ENCODE measurements around the gene CACNA1H.

The CACNA1H gene

DNA sequence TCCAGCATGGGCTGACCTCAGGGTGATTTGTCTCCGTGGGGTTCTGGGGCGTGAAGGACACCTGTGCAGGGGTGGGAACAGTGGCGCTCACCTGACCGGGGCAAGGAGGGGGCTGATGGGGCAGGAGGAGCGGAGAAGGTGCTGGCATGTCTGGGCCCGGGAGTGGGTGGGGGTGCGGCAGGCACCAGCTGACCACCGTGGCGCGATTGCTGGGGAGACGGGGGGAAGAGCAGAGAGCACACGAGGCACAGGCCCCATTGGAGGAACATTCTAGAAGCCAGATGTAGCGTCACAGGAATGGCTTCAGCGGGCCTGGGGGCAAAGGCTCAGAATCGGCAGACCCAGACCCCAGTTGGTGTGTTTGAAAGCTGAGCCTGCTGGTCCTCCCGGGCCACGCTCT lies 12.1 kb downstream of the CACNA1H start:
- H3K18ac ChIP-seq (ENCODE audit: low read depth in 1 of 2, low read length in 2 of 2) = no peak overlapping the region
- H2BK5ac ChIP-seq (ENCODE audit: low read depth, low read length, poor library complexity, severe bottlenecking) = no peak overlapping the region
- no peak overlapping the region for H2BK15ac ChIP-seq (ENCODE audit: low read depth, poor library complexity, severe bottlenecking)
- peaks cover 42 to 51% of the 10 kb centered on the region in 2 experiments for H3K27me3 ChIP-seq (ENCODE audit: control insufficient read depth in 1 of 2, insufficient read depth in 1 of 2, low read length in 2 of 2)
- no peak overlapping the region for H3K23ac ChIP-seq (ENCODE audit: low read length in 2 of 2)
- no peak overlapping the region for H4K91ac ChIP-seq (ENCODE audit: low read length)
- H2BK12ac ChIP-seq (ENCODE audit: low read length in 2 of 2) = no peak overlapping the region
- H4K8ac ChIP-seq (ENCODE audit: low read length) = no peak overlapping the region
- no peaks in the 10 kb centered on the region for H3K36me3 ChIP-seq (ENCODE audit: control insufficient read depth in 1 of 2, insufficient read depth in 2 of 2, low read depth in 1 of 2, low read length in 2 of 2)
- no peak overlapping the region for H3K4ac ChIP-seq (ENCODE audit: low read depth in 1 of 2, low read length in 2 of 2)
- peaks cover 28% of the 10 kb centered on the region for H3K4me1 ChIP-seq (ENCODE audit: control insufficient read depth, insufficient read depth, low read depth, low read length)
- H3K4me2 ChIP-seq (ENCODE audit: low read length, poor library complexity, severe bottlenecking) = no peak overlapping the region
- no peak overlapping the region for H3K9ac ChIP-seq (ENCODE audit: low read length)
- H3K9me3 ChIP-seq (ENCODE audit: control insufficient read depth, low read length) = no peaks in the 10 kb centered on the region
- H3K14ac ChIP-seq (ENCODE audit: low read length in 2 of 2) = no peak overlapping the region
- no peak overlapping the region for H2AFZ ChIP-seq (ENCODE audit: low read depth, low read length)
- no peak overlapping the region for H3K4me3 ChIP-seq (ENCODE audit: insufficient read depth in 1 of 2, low read depth in 1 of 2, low read length in 2 of 2)
- H2AK5ac ChIP-seq (ENCODE audit: low read length, severe bottlenecking) = no peak overlapping the region
- no peak overlapping the region for H2BK120ac ChIP-seq (ENCODE audit: low read depth, low read length)
- no peak for DNase-seq
- 94% methylated on average over 17 of the region's 17 CpGs for WGBS
- no peaks in the 10 kb centered on the region for H3K79me1 ChIP-seq (replicated peaks; ENCODE audit: low read length, poor library complexity, severe bottlenecking)
- H3K27ac ChIP-seq (ENCODE audit: low read length, poor library complexity, severe bottlenecking) = no peak overlapping the region

DNA sequence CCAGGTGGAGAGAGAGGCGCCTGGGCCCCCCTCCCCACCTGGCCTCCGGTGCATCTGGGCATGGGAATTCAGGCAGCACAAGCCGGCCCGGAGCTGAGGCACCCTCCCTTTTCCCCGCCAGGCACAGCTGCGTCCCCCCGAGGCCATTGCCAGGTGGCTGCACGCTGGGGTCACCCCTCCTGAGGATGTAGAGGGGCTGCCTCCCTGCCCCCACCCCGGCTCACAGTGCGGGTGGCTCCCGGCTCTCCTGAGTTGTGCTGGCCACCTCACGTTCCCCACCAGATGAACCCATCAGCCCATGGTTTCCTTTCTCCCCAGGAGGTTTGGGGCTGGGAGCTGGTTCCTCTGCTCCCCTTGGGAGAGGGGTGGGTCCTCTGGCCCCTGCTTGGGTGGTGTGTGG lies 12.6 kb downstream of the CACNA1H start:
- H3K27ac ChIP-seq (ENCODE audit: low read length, poor library complexity, severe bottlenecking) = no peak overlapping the region
- no peak overlapping the region for H4K8ac ChIP-seq (ENCODE audit: low read length)
- H3K23ac ChIP-seq (ENCODE audit: low read length in 2 of 2) = no peak overlapping the region
- no peak overlapping the region for H2AFZ ChIP-seq (ENCODE audit: low read depth, low read length)
- DNase-seq = no peak
- 92% methylated on average over 12 of the region's 12 CpGs for WGBS
- H2BK5ac ChIP-seq (ENCODE audit: low read depth, low read length, poor library complexity, severe bottlenecking) = no peak overlapping the region
- no peak overlapping the region for H3K4ac ChIP-seq (ENCODE audit: low read depth in 1 of 2, low read length in 2 of 2)
- no peak overlapping the region for H4K91ac ChIP-seq (ENCODE audit: low read length)
- no peak overlapping the region for H2BK12ac ChIP-seq (ENCODE audit: low read length in 2 of 2)
- H3K14ac ChIP-seq (ENCODE audit: low read length in 2 of 2) = no peak overlapping the region
- no peak overlapping the region for H2BK120ac ChIP-seq (ENCODE audit: low read depth, low read length)
- H3K4me3 ChIP-seq (ENCODE audit: insufficient read depth in 1 of 2, low read depth in 1 of 2, low read length in 2 of 2) = no peak overlapping the region
- H2BK15ac ChIP-seq (ENCODE audit: low read depth, poor library complexity, severe bottlenecking) = no peak overlapping the region
- H3K4me2 ChIP-seq (ENCODE audit: low read length, poor library complexity, severe bottlenecking) = no peak overlapping the region
- no peak overlapping the region for H3K9ac ChIP-seq (ENCODE audit: low read length)
- peaks cover 23% of the 10 kb centered on the region for H3K4me1 ChIP-seq (ENCODE audit: control insufficient read depth, insufficient read depth, low read depth, low read length)
- H3K18ac ChIP-seq (ENCODE audit: low read depth in 1 of 2, low read length in 2 of 2) = no peak overlapping the region
- no peaks in the 10 kb centered on the region for H3K79me1 ChIP-seq (replicated peaks; ENCODE audit: low read length, poor library complexity, severe bottlenecking)
- no peak overlapping the region for H2AK5ac ChIP-seq (ENCODE audit: low read length, severe bottlenecking)
- no peaks in the 10 kb centered on the region for H3K36me3 ChIP-seq (ENCODE audit: control insufficient read depth in 1 of 2, insufficient read depth in 2 of 2, low read depth in 1 of 2, low read length in 2 of 2)
- H3K9me3 ChIP-seq (ENCODE audit: control insufficient read depth, low read length) = no peaks in the 10 kb centered on the region
- H3K27me3 ChIP-seq (ENCODE audit: control insufficient read depth in 1 of 2, insufficient read depth in 1 of 2, low read length in 2 of 2) = peaks cover 43 to 52% of the 10 kb centered on the region in 2 experiments

GRCh38 chr16:1167276-1168107 lies 14.6 kb downstream of the CACNA1H start:
- Histone ChIP-seq H3K36me3 (ENCODE audit: control insufficient read depth in 1 of 2, insufficient read depth in 2 of 2, low read depth in 1 of 2, low read length in 2 of 2) (no peaks in the 10 kb centered on the region), H3K14ac (ENCODE audit: low read length in 2 of 2) (no peak overlapping the region), H3K27me3 (ENCODE audit: control insufficient read depth in 1 of 2, insufficient read depth in 1 of 2, low read length in 2 of 2) (peaks cover 46 to 47% of the 10 kb centered on the region in 2 experiments), H4K91ac (ENCODE audit: low read length) (no peak overlapping the region), H3K9ac (ENCODE audit: low read length) (no peak overlapping the region), H3K79me1 (replicated peaks; ENCODE audit: low read length, poor library complexity, severe bottlenecking) (no peaks in the 10 kb centered on the region), H3K4ac (ENCODE audit: low read depth in 1 of 2, low read length in 2 of 2) (no peak overlapping the region), H3K23ac (ENCODE audit: low read length in 2 of 2) (no peak overlapping the region), H2BK15ac (ENCODE audit: low read depth, poor library complexity, severe bottlenecking) (no peak overlapping the region), H3K27ac (ENCODE audit: low read length, poor library complexity, severe bottlenecking) (no peak overlapping the region), H2BK120ac (ENCODE audit: low read depth, low read length) (no peak overlapping the region), H3K9me3 (ENCODE audit: control insufficient read depth, low read length) (no peaks in the 10 kb centered on the region), H3K4me2 (ENCODE audit: low read length, poor library complexity, severe bottlenecking) (no peak overlapping the region), H3K18ac (ENCODE audit: low read depth in 1 of 2, low read length in 2 of 2) (no peak overlapping the region), H3K4me1 (ENCODE audit: control insufficient read depth, insufficient read depth, low read depth, low read length) (peaks cover 28% of the 10 kb centered on the region), H2BK5ac (ENCODE audit: low read depth, low read length, poor library complexity, severe bottlenecking) (no peak overlapping the region), H2AK5ac (ENCODE audit: low read length, severe bottlenecking) (no peak overlapping the region), H2BK12ac (ENCODE audit: low read length in 2 of 2) (no peak overlapping the region), H3K4me3 (ENCODE audit: insufficient read depth in 1 of 2, low read depth in 1 of 2, low read length in 2 of 2) (no peak overlapping the region), H2AFZ (ENCODE audit: low read depth, low read length) (no peak overlapping the region), H4K8ac (ENCODE audit: low read length) (no peak overlapping the region)
- no peak for DNase-seq
- 87% methylated on average over 37 of the region's 52 CpGs for WGBS

GRCh38 chr16:1168837-1169236 lies 15.9 kb downstream of the CACNA1H start:
- DNase-seq = no peak
- H2BK12ac ChIP-seq (ENCODE audit: low read length in 2 of 2) = no peak overlapping the region
- no peaks in the 10 kb centered on the region for H3K79me1 ChIP-seq (replicated peaks; ENCODE audit: low read length, poor library complexity, severe bottlenecking)
- H2BK15ac ChIP-seq (ENCODE audit: low read depth, poor library complexity, severe bottlenecking) = no peak overlapping the region
- H3K4ac ChIP-seq (ENCODE audit: low read depth in 1 of 2, low read length in 2 of 2) = no peak overlapping the region
- H3K4me1 ChIP-seq (ENCODE audit: control insufficient read depth, insufficient read depth, low read depth, low read length) = peaks cover 19% of the 10 kb centered on the region
- H3K4me2 ChIP-seq (ENCODE audit: low read length, poor library complexity, severe bottlenecking) = no peak overlapping the region
- H2BK120ac ChIP-seq (ENCODE audit: low read depth, low read length) = no peak overlapping the region
- H3K27me3 ChIP-seq (ENCODE audit: control insufficient read depth in 1 of 2, insufficient read depth in 1 of 2, low read length in 2 of 2) = peaks cover 42 to 46% of the 10 kb centered on the region in 2 experiments
- H3K9me3 ChIP-seq (ENCODE audit: control insufficient read depth, low read length) = no peaks in the 10 kb centered on the region
- H4K8ac ChIP-seq (ENCODE audit: low read length) = no peak overlapping the region
- no peak overlapping the region for H2BK5ac ChIP-seq (ENCODE audit: low read depth, low read length, poor library complexity, severe bottlenecking)
- H4K91ac ChIP-seq (ENCODE audit: low read length) = no peak overlapping the region
- H3K18ac ChIP-seq (ENCODE audit: low read depth in 1 of 2, low read length in 2 of 2) = no peak overlapping the region
- H3K14ac ChIP-seq (ENCODE audit: low read length in 2 of 2) = no peak overlapping the region
- H3K9ac ChIP-seq (ENCODE audit: low read length) = no peak overlapping the region
- H3K23ac ChIP-seq (ENCODE audit: low read length in 2 of 2) = no peak overlapping the region
- H3K4me3 ChIP-seq (ENCODE audit: insufficient read depth in 1 of 2, low read depth in 1 of 2, low read length in 2 of 2) = no peak overlapping the region
- no peak overlapping the region for H3K27ac ChIP-seq (ENCODE audit: low read length, poor library complexity, severe bottlenecking)
- no peaks in the 10 kb centered on the region for H3K36me3 ChIP-seq (ENCODE audit: control insufficient read depth in 1 of 2, insufficient read depth in 2 of 2, low read depth in 1 of 2, low read length in 2 of 2)
- 91% methylated on average over 14 of the region's 18 CpGs for WGBS
- H2AK5ac ChIP-seq (ENCODE audit: low read length, severe bottlenecking) = no peak overlapping the region
- no peak overlapping the region for H2AFZ ChIP-seq (ENCODE audit: low read depth, low read length)
